Peyer's patch (tissue), 4 donors: ENCODE data around the gene SPATA31D3. TPM values are rescaled to one million over a fixed set of nuclear protein-coding genes. Genes with fewer than 3 reads are reported as not detected.

Experiments
- DNase-seq, 3 donors: peaks; one replicate each; pipeline ENCODE4 v3.0.0-alpha.2; 2017 to 2019
- H3K27ac ChIP-seq, 4 donors: fragments of 200-600 bp; sonication (generic); one replicate each; pipeline ENCODE4 v1.5.1; 2016 to 2019
- H3K27me3 ChIP-seq, 2 donors: fragments of 200-600 bp; sonication (generic); one replicate each; pipeline ENCODE4 v1.5.1; 2019
- H3K36me3 ChIP-seq, 3 donors: fragments of 200-600 bp; sonication (generic); one replicate each; pipeline ENCODE4 v1.5.1; 2016 to 2019
- H3K4me1 ChIP-seq, 4 donors: fragments of 200-600 bp; sonication (generic); one replicate each; pipeline ENCODE4 v1.5.1; 2016 to 2019
- H3K4me3 ChIP-seq, 4 donors: fragments of 200-600 bp; sonication (generic); 1 replicate in 3 of 4; 2 replicates in 1 of 4; pipeline ENCODE4 v1.5.1; 2016 to 2019; ENCODE audit warnings: mild to moderate bottlenecking in 1 of 4
- H3K9me3 ChIP-seq, 4 donors: fragments of 200-600 bp; sonication (generic); one replicate each; pipeline ENCODE4 v1.5.1; 2016 to 2019; ENCODE audit warnings: mild to moderate bottlenecking in 1 of 4
- CTCF ChIP-seq, 6 experiments: fragments of 450-650 bp in 4 of 6; fragments of 200-600 bp in 2 of 6; sonication (generic) in 1 of 6; IDR thresholded peaks; one replicate each; pipeline ENCODE4 v1.5.1; 2017 to 2019; ENCODE audit warnings: antibody characterized with exemption in 6 of 6, mild to moderate bottlenecking in 3 of 6, moderate library complexity in 1 of 6
- POLR2A ChIP-seq, 2 donors: fragments of 450-650 bp; IDR thresholded peaks; one replicate each; pipeline ENCODE4 v1.5.1; 2017; ENCODE audit warnings: antibody characterized with exemption in 2 of 2, mild to moderate bottlenecking in 2 of 2, moderate library complexity in 2 of 2
- total RNA-seq, 4 donors: library from RNA; depleted of rRNA; stranded (reverse); fragments of >200 nt; gene quantifications; one replicate each; pipeline ENCODE4 v1.1.0, GENCODE V29; 2016

Gene SPATA31D3
- total RNA-seq, 4 donors from 2014 or later = not detected

- Histone ChIP-seq H3K9me3 (peaks cover 0 to 6% (median 0%) of the 10 kb centered on the region in 4 donors), H3K36me3 (no peaks in the 10 kb centered on the region), H3K27ac (no peak overlapping the region), H3K27me3 (no peaks in the 10 kb centered on the region), H3K4me1 (no peaks in the 10 kb centered on the region), H3K4me3 (no peak overlapping the region)
- TF ChIP-seq CTCF (IDR thresholded peaks at IDR 0.05) (no peak), POLR2A (IDR thresholded peaks at IDR 0.05) (no peak)
- DNase-seq = no peak
Measured at GRCh38 chr9:81953096-81953495, 9.8 kb downstream of the SPATA31D3 start.

GRCh38 chr9:81955625-81956024 lies 12.3 kb downstream of the SPATA31D3 start:
- Histone ChIP-seq H3K4me1 (no peaks in the 10 kb centered on the region), H3K27ac (no peak overlapping the region), H3K4me3 (no peak overlapping the region), H3K36me3 (no peaks in the 10 kb centered on the region), H3K9me3 (peaks cover 0 to 6% (median 0%) of the 10 kb centered on the region in 4 donors), H3K27me3 (no peaks in the 10 kb centered on the region)
- DNase-seq = no peak
- no peak for TF ChIP-seq POLR2A (IDR thresholded peaks at IDR 0.05)
- TF ChIP-seq CTCF (IDR thresholded peaks at IDR 0.05) = no peak

GRCh38 chr9:81964218-81965171 lies 21.2 kb downstream of the SPATA31D3 start:
- no peaks in the 10 kb centered on the region for H3K4me1 ChIP-seq
- no peak for DNase-seq
- no peak overlapping the region for H3K27ac ChIP-seq
- no peak for TF ChIP-seq POLR2A (IDR thresholded peaks at IDR 0.05)
- TF ChIP-seq CTCF (IDR thresholded peaks at IDR 0.05) = no peak
- H3K36me3 ChIP-seq = no peaks in the 10 kb centered on the region
- no peaks in the 10 kb centered on the region for H3K27me3 ChIP-seq
- H3K9me3 ChIP-seq = no peaks in the 10 kb centered on the region
- H3K4me3 ChIP-seq = no peak overlapping the region

GRCh38 chr9:81968026-81968425 lies 24.7 kb downstream of the SPATA31D3 start:
- Histone ChIP-seq H3K4me1 (no peaks in the 10 kb centered on the region), H3K36me3 (no peaks in the 10 kb centered on the region), H3K27ac (no peak overlapping the region), H3K9me3 (no peaks in the 10 kb centered on the region), H3K4me3 (no peak overlapping the region), H3K27me3 (no peaks in the 10 kb centered on the region)
- DNase-seq = no peak
- no peak for TF ChIP-seq CTCF (IDR thresholded peaks at IDR 0.05)
- no peak for TF ChIP-seq POLR2A (IDR thresholded peaks at IDR 0.05)

GRCh38 chr9:81969971-81970370 lies 26.7 kb downstream of the SPATA31D3 start:
- Histone ChIP-seq H3K4me1 (no peaks in the 10 kb centered on the region), H3K36me3 (no peaks in the 10 kb centered on the region), H3K27me3 (no peaks in the 10 kb centered on the region), H3K4me3 (no peak overlapping the region), H3K9me3 (no peaks in the 10 kb centered on the region), H3K27ac (no peak overlapping the region)
- no peak for DNase-seq
- no peak for TF ChIP-seq CTCF (IDR thresholded peaks at IDR 0.05)
- no peak for TF ChIP-seq POLR2A (IDR thresholded peaks at IDR 0.05)
